Keratinocyte (primary cell): ENCODE measurements around the gene FAM117A.

ENCODE experiments used
- CTCF ChIP-seq, 3 experiments: IDR thresholded peaks in 1 of 3; conservative IDR thresholded peaks in 1 of 3; optimal IDR thresholded peaks in 1 of 3; 2 replicates in 2 of 3; 3 replicates in 1 of 3; pipeline versions ENCODE3 to v1.5.1; 2011; ENCODE audit warnings: low read length in 3 of 3, mild to moderate bottlenecking in 3 of 3, moderate library complexity in 2 of 3, control low read depth in 1 of 3, inconsistent platforms in 1 of 3; ENCODE audit not compliant: insufficient read depth in 2 of 3; ENCODE audit errors: extremely low read depth in 1 of 3
- EZH2 ChIP-seq: IDR thresholded peaks from one replicate; pipeline ENCODE4 v1.6.1; 2012; ENCODE audit warnings: inconsistent platforms, mild to moderate bottlenecking, low read length, moderate library complexity

GRCh38 chr17:49798738-49799137 is 34.8 kb upstream of the FAM117A start:
- TF ChIP-seq EZH2 (no peak), CTCF (optimal IDR thresholded peaks at IDR 0.05 in 1 of 3, IDR thresholded peaks at IDR 0.05 in 1 of 3, conservative IDR thresholded peaks at IDR 0.05 in 1 of 3; ENCODE audit: extremely low read depth in 1 of 3, insufficient read depth in 2 of 3, low read length in 3 of 3) (no peak)
